NT2/D1 (cell line): ENCODE data around the gene FAM234A.

Source experiments
- SUZ12 ChIP-seq: IDR thresholded peaks from 2 replicates; pipeline ENCODE4 v1.6.1; 2011; ENCODE audit not compliant: insufficient read length, insufficient read depth; ENCODE audit errors: extremely low read depth
- YY1 ChIP-seq: IDR thresholded peaks from 2 replicates; pipeline ENCODE4 v1.6.1; 2011; ENCODE audit not compliant: insufficient read length, insufficient read depth
- ZNF274 ChIP-seq: IDR thresholded peaks from 2 replicates; pipeline ENCODE4 v1.6.1; 2011; ENCODE audit warnings: mild to moderate bottlenecking, low read depth, low read length

DNA sequence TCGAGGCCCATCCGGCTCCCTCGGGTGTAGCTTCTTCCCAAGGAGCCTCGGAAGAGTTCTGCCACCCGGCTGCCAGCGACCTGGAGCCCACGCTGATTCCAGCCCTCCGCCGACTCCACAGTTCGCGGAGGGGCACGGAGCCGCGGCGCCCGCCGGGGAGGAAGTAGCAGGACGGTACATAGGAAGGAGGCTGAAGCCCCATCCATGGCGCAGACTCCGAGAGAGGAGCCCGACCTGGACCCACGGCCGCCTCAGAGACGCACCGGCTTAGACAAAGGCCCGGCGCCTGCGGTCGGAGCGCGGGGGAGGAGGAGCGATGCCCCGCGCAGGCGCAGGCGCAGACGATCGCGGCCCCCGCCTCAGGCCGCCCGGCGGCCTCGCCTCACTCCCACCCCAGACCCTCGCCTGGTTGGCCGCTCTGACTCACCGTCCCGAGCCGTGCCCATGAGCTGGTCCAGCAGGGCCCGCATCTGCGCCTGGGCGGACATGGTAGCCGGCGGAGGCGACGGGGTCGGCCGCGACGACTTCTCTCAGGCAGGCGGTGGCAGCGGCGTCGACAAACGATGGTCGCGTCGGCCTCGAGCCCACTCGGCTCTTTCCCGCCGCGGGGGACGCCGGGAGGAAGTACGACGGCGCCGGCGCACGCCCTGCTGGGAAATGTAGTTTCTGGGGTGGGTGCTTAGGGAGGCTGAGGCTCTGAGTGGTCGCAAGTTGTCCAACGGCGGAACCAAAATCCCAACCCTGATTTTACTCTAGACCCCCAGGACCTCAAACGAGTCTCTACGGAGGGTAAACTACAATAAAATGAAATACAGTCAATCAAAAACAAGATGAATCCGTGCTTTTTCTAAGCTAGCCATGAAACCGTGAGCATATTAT, 5.5 kb upstream of the FAM234A start, which contains the start of gene LUC7L:
- TF ChIP-seq YY1 (no peak), ZNF274 (no peak), SUZ12 (no peak)
